ENCODE data around the gene PNN. TPM values are rescaled to one million over a fixed set of nuclear protein-coding genes. Genes with fewer than 3 reads are reported as not detected.

PNN gene
- total RNA-seq, 1 donor from 2014 or later, result 80.3 TPM

DNA sequence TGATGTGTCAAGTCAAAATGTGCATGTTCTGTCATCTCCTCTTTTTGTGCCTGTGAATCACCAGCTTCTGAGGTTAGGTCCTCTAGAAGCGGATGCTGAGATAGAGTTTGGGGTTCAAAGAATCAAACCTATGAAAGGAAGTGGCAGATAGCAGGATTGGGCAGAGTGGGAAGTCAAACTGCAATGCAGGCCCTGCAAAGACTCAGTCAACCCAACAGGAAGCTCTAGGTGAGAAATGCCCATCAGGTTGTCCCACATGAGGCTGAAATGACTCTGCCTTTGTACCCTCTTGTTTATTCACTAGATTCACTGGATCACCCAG, 54.1 kb downstream of the PNN start:
- intact Hi-C loops (cut with micrococcal nuclease), result loop anchor here (1.0 kb wide), 7 partner anchors 22 to 203 kb away; partner anchors contain the start of genes FBXO33, GEMIN2, PNN and SEC23A

GRCh38 chr14:39229601-39230110, 54.6 kb downstream of the PNN start:
- intact Hi-C loops (cut with micrococcal nuclease), result loop anchor here (1.0 to 5.0 kb wide), 8 partner anchors 22 to 203 kb away; partner anchors contain the start of genes FBXO33, GEMIN2, PNN and SEC23A

DNA sequence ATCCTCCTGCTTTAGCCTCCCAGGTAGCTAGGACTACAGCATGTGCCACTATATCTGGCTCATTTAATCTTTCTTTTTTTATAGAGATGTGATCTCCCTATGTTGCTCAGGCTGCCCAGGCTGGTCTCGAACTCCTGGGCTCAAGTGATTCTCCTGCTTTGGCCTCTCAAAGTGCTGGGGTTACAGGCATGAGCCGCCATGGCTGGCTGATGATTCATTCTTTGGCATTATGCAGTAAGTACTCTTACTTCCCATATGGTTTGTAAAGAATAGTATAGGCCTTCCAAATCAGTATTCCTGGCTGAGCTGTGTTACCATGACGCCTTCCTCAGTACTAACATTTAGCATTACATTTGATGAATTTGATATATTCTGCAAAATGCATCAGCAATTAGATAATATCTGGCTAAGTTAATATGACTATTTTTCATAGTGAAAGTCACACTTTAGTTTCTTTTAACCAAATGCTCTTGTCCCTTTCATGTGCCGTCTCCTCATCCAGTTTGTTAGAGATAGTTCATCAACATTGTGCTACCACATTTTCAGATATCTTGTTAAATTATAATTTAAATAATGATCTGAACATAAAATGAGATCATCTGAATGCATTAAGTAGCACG, 55.5 kb downstream of the PNN start:
- intact Hi-C loops (cut with micrococcal nuclease), result loop anchor here (1.0 to 5.0 kb wide), 2 partner anchors 138 to 152 kb away; no protein-coding TSS in a partner anchor

DNA sequence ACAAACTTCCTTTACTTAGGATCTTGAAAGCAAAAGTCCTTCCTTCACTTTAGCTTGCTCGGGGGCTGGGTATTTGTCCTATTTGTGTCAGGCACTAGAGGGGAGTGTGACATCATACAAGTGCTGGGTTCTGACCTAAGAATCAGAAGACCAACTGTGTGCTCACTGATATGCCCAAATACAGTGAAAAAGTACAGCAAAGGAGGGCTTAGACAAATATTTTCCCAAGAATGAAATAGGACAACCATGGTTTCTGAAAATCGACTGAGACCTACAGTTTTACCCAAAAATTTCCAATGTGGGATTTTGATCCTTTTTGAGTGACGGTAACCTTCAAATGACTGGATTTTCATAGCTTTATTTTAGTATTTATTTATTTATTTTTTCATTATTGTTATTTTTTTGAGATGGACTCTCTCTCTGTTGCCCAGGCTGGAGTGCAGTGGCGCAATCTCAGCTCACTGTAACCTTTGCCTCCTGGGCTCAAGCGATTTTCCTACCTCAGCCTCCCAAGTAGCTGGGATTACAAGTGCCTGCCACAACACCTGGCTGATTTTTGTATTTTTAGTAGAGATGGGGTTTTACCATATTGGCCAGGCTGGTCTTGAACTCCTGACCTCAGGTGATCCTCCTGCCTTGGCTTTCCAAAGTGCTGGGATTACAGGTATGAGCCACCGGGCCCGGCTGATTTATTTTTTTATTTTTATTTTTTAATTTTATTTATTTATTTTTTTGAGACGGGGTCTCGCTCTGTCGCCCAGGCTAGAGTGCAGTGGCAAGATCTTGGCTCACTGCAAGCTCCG, 56.9 kb downstream of the PNN start:
- intact Hi-C loops (cut with micrococcal nuclease), result loop anchor here (1.0 to 5.0 kb wide), 2 partner anchors 136 to 150 kb away; no protein-coding TSS in a partner anchor

Other genes starting within 250 kb of the PNN start
- 60.0 and 60.7 TPM in 2 replicates for gene SEC23A, start 72.0 kb upstream of the PNN start, total RNA-seq
- gene GEMIN2, start 60.9 kb upstream of the PNN start, total RNA-seq, result 17.9 and 18.6 TPM in 2 replicates
- 27.2 and 28.0 TPM in 2 replicates for gene TRAPPC6B, start 4.9 kb upstream of the PNN start, total RNA-seq
- gene MIA2, start 58.7 kb downstream of the PNN start, total RNA-seq, result 31.2 and 33.4 TPM in 2 replicates

Data from T-helper 1 cell treated with Interleukin-12 subunit alpha and Interleukin-12 subunit beta and Interleukin-4 antibody, amounts not matched to agents 30 ng/mL and 1 ng/mL, for 36 hours (primary cell).